Right atrium auricular region (tissue), 2 donors: ENCODE results near the gene PPP1R1C. TPM values are rescaled to one million over a fixed set of nuclear protein-coding genes. Genes with fewer than 3 reads are reported as not detected.
"Not testable (repeated sequence)": the region's sequence is repeated elsewhere in the genome, so short reads cannot be mapped to it uniquely, and the experiment has no call there.

ENCODE experiments used
- DNase-seq: peaks from one replicate; pipeline ENCODE4 v3.0.0-alpha.2; 2019; ENCODE audit warnings: low spot score
- H3K27ac ChIP-seq, 2 donors: fragments of 200-600 bp; sonication (generic); 1 replicate in 1 of 2; 2 replicates in 1 of 2; pipeline ENCODE4 v1.5.1; 2016 to 2019
- H3K27me3 ChIP-seq, 2 donors: fragments of 200-600 bp; sonication (generic); one replicate each; pipeline versions ENCODE4 v1.5.1 to v1.6.0; 2017 to 2019
- H3K36me3 ChIP-seq: fragments of 200-600 bp; sonication (generic); one replicate; pipeline ENCODE4 v1.5.1; 2016
- H3K4me1 ChIP-seq, 2 donors: fragments of 200-600 bp; sonication (generic); one replicate each; pipeline versions ENCODE4 v1.5.1 to v1.6.0; 2017 to 2019
- H3K4me3 ChIP-seq, 2 donors: fragments of 200-600 bp; sonication (generic); 1 replicate in 1 of 2; 2 replicates in 1 of 2; pipeline ENCODE4 v1.5.1; 2017 to 2019; ENCODE audit warnings: mild to moderate bottlenecking in 1 of 2, moderate library complexity in 1 of 2
- H3K9me3 ChIP-seq, 2 donors: fragments of 200-600 bp; sonication (generic); one replicate each; pipeline ENCODE4 v1.5.1; 2019
- total RNA-seq, 2 donors: library from RNA; depleted of rRNA; stranded (reverse); fragments of >200 nt; gene quantifications; one replicate each; pipeline ENCODE4 v1.1.0, GENCODE V29; 2016
- TF ChIP-seq, protein P1 (sequence below), 2 donors: fragments of 200-600 bp; sonication (generic); IDR thresholded peaks; one replicate each; pipeline ENCODE4 v1.5.1; 2019; ENCODE audit warnings: antibody characterized with exemption in 2 of 2

Gene PPP1R1C
- total RNA-seq, 2 donors from 2014 or later, result 5.4 to 14.5 TPM

DNA sequence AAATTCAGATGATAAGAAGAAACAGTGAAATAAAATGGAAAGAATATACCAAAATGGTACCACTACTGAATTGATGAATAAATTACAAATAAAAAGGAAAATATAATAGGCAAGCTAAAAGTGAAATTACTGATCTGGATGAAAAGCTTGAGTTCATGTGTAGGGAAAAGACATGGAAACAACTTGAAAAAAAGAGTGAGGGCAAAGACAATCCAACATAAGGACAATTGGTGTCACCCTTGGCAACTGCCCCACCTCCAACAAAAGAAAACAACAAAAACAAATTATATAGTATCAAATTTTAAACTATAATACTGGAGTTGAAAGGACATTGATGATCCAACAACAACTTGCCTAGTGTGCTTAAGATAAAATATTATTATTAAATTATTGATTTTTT, 37.6 kb downstream of the PPP1R1C start:
- Histone ChIP-seq H3K27me3 (no peaks in the 10 kb centered on the region), H3K36me3 (no peaks in the 10 kb centered on the region), H3K9me3 (peaks cover 0 to 28% of the 10 kb centered on the region in 2 donors), H3K4me3 (no peak overlapping the region), H3K4me1 (no peaks in the 10 kb centered on the region), H3K27ac (no peak overlapping the region)
- no peak for DNase-seq
- TF ChIP-seq, protein P1, sequence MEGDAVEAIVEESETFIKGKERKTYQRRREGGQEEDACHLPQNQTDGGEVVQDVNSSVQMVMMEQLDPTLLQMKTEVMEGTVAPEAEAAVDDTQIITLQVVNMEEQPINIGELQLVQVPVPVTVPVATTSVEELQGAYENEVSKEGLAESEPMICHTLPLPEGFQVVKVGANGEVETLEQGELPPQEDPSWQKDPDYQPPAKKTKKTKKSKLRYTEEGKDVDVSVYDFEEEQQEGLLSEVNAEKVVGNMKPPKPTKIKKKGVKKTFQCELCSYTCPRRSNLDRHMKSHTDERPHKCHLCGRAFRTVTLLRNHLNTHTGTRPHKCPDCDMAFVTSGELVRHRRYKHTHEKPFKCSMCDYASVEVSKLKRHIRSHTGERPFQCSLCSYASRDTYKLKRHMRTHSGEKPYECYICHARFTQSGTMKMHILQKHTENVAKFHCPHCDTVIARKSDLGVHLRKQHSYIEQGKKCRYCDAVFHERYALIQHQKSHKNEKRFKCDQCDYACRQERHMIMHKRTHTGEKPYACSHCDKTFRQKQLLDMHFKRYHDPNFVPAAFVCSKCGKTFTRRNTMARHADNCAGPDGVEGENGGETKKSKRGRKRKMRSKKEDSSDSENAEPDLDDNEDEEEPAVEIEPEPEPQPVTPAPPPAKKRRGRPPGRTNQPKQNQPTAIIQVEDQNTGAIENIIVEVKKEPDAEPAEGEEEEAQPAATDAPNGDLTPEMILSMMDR (IDR thresholded peaks at IDR 0.05), result no peak

DNA sequence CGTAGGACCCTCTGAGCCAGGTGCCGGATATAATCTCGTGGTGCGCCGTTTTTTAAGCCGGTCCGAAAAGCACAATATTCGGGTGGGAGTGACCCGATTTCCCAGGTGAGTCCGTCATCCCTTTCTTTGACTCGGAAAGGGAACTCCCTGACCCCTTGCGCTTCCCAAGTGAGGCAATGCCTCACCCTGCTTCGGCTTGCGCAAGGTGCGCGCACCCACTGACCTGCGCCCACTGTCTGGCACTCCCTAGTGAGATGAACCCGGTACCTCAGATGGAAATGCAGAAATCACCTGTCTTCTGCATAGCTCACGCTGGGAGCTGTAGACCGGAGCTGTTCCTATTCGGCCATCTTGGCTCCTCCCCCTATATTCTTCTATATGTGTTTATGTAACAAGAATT, 45.2 kb downstream of the PPP1R1C start:
- peak overlapping the region in 1 of 2 donors; percentile 29 for H3K4me3 ChIP-seq
- H3K27me3 ChIP-seq, H3K9me3 ChIP-seq, H3K27ac ChIP-seq, H3K4me1 ChIP-seq, H3K36me3 ChIP-seq, DNase-seq: not testable (repeated sequence)

DNA sequence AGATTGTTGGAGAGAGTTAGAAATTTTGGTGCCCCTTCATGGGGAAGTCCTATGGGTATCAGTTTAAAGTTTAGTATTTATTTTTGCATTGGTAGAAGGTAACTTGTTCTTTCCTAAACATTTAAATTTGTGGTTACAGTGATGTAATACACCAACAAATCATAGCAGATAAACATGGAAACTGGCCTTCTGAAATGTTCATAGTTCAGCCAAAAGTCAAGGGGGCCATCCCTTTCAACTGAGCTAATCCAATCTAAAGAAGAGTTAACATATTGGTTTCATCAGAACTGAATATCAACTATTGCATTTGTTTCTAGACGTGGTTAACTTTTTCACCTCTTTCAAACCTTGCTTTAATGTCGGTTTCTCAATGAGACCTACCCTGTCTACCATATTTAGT, 46.3 kb downstream of the PPP1R1C start:
- Histone ChIP-seq H3K36me3 (no peaks in the 10 kb centered on the region), H3K9me3 (no peaks in the 10 kb centered on the region), H3K4me1 (no peaks in the 10 kb centered on the region), H3K27ac (no peak overlapping the region), H3K27me3 (no peaks in the 10 kb centered on the region), H3K4me3 (no peak overlapping the region)
- no peak for DNase-seq
- TF ChIP-seq, protein P1 (IDR thresholded peaks at IDR 0.05), result no peak

DNA sequence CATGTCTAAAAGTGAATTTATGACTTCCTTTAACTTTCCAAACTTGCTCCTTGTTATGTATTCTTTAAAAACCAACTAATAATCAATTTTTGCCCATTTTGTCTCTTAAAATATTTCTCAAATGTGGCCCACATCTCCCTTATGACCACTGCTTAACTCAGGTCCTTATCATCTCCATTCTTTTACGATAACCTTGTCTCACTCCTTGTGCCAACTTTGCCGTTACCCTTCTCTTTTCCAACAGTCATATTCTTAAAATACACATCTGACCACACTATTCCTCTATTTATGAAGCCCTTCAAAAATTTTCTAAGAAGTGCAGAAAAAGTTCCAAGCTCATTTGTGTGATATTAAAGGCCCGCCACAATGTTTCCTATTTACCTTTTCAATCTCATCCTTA, 47.8 kb downstream of the PPP1R1C start:
- TF ChIP-seq, protein P1 (IDR thresholded peaks at IDR 0.05), result no peak
- Histone ChIP-seq H3K4me1 (no peaks in the 10 kb centered on the region), H3K27ac (no peak overlapping the region)

DNA sequence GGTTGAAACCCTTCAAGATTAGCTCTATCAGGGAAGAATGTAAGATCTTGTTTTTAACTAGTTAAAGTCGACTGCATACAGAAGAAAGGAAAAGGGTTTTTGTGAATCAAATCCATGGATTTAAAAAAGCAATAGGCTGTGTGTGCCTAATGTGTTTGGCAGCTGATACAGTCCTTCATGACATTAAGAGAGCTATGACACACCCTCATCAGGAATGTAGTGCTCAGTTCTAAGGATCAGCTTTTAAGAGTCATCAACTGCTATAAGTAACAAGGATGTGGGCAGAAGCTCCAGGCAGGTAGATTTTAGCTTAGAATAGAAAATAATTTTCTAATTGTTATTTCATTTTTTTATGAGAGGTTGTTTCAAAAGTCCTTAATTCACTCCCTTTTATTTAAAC, 52.9 kb downstream of the PPP1R1C start:
- H3K4me3 ChIP-seq, result no peak overlapping the region
- no peaks in the 10 kb centered on the region for H3K9me3 ChIP-seq
- H3K27me3 ChIP-seq, result no peaks in the 10 kb centered on the region
- no peaks in the 10 kb centered on the region for H3K4me1 ChIP-seq
- no peak for DNase-seq
- H3K27ac ChIP-seq, result no peak overlapping the region
- H3K36me3 ChIP-seq, result no peaks in the 10 kb centered on the region
- TF ChIP-seq, protein P1 (IDR thresholded peaks at IDR 0.05), result no peak

More for the DNA sequence above, 47.8 kb downstream of the PPP1R1C start:
- no peak overlapping the region for H3K4me3 ChIP-seq
- H3K36me3 ChIP-seq, result no peaks in the 10 kb centered on the region
- H3K27me3 ChIP-seq, result no peaks in the 10 kb centered on the region
- no peaks in the 10 kb centered on the region for H3K9me3 ChIP-seq
- no peak for DNase-seq

DNA sequence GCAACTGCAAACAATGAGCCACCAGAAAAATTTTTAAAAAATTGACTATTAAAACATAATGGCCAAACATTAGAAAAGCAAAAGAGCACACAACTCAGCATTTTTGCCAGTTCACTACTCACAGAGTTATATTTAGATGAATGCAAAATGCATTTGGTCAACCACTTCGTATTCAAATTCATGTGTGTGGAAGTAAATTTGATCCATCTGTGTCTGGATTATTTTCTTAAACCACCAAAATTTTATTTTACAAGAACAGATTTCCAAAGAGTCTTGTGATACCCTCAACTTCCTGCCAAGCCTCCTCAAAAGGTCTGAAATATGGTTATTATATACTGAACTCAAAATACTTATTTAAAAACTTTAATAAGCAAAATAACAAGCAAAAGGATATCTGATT, 57.4 kb downstream of the PPP1R1C start:
- no peak overlapping the region for H3K4me3 ChIP-seq
- no peaks in the 10 kb centered on the region for H3K4me1 ChIP-seq
- no peak for DNase-seq
- no peaks in the 10 kb centered on the region for H3K36me3 ChIP-seq
- no peaks in the 10 kb centered on the region for H3K27me3 ChIP-seq
- H3K9me3 ChIP-seq, result no peaks in the 10 kb centered on the region
- TF ChIP-seq, protein P1 (IDR thresholded peaks at IDR 0.05), result no peak
- H3K27ac ChIP-seq, result no peak overlapping the region
